ENCODE data around the gene CDK5RAP3. TPM values are rescaled to one million over a fixed set of nuclear protein-coding genes. Genes with fewer than 3 reads are reported as not detected.

CDK5RAP3 gene
- total RNA-seq, 1 experiment from 2014 or later, result 255 TPM

DNA sequence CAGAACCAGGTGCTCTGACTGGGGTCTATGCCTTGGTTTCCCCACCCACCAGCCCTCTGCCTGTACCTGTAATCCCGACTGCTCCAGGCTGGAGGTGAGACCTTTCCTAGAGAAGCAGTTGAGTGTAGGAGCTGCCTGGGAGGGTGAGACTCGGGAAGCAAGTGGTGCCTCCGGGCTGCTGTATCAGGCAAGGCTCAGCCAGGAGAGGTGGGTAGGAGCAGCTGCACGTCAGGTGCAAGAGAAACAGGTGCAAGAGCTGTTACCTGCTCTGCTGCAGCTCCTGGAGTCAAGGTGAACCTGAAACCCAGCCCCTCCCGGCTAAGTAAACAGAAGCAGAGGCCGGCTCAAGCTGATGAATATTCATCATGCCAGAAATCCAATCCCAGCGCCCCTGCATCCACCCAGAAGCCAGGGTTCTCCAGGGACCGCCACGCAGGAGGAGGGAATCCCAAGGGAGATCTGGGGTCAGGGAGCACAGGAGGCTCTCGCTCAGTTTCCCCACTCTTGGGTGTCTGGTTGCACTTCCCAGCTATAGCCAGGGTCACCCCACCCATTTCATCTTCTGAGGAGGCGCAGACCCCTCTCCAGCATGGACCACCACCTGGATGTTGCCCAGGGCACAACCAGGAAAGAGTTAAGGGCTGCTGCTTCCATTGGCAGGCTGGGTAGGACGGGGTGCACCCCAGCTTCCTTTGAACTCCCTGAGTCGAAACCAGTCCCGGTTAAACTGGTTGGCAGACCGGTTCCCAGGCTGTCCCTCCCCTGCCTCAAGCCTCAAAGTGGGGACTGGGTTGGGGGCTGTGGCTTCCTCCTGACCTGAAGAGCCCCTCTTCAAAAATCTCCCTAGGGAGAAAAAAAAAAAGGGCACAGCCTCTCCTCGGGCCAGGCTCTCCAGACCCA, 13.1 kb upstream of the CDK5RAP3 start, which contains the start of gene PRR15L:
TSS of gene PRR15L (minus strand) at position 293 of the 900 bp plus-strand sequence. CDS start 4,649 bp downstream, outside the sequence.
- H3K9me3 ChIP-seq (ENCODE audit: control insufficient read depth in 1 of 2, insufficient read depth in 1 of 2, low read depth in 1 of 2, low read length in 2 of 2), result no peaks in the 10 kb centered on the region
- peaks cover 41 to 60% of the 10 kb centered on the region in 2 experiments for H3K4me1 ChIP-seq (ENCODE audit: control insufficient read depth in 1 of 2, insufficient read depth in 2 of 2, low read length in 2 of 2)
- no peaks in the 10 kb centered on the region for H3K27me3 ChIP-seq (ENCODE audit: insufficient read depth, low read length)
- ChIA-PET CTCF (interaction anchor here (0.9 to 4.2 kb wide), 8 partner anchors 9 to 60 kb away, joined by 4 to 32 read pairs (median 10); partner anchors contain the start of gene CDK5RAP3), RAD21 (ENCODE audit: low non-redundant PET in 1 of 2, low total read pairs in 2 of 2, uncharacterized antibody in 2 of 2, unreplicated experiment in 2 of 2) (interaction anchor here in 1 of 2 experiments (0.9 kb wide), 1 partner anchor 11 kb away, joined by 3 read pairs; no protein-coding TSS in a partner anchor), POLR2A (interaction anchor here (0.6 to 3.1 kb wide), 4 partner anchors 11 to 307 kb away, joined by 3 to 15 read pairs (median 4); partner anchors contain the start of genes CDK5RAP3 and PNPO)
- BruUV-seq (replicated peaks), result no TSS peak
- no peaks in the 10 kb centered on the region for H3K36me3 ChIP-seq (ENCODE audit: control insufficient read depth in 1 of 2, insufficient read depth in 2 of 2, low read length in 2 of 2)
- ATAC-seq, result peak; percentile 44
- no peak within 1 kb of the TSS for H2AFZ ChIP-seq (ENCODE audit: low read depth, low read length, poor library complexity, severe bottlenecking)
- H3K9me2 ChIP-seq (ENCODE audit: insufficient read depth), result no peaks in the 10 kb centered on the region
- H4K20me1 ChIP-seq (ENCODE audit: insufficient read depth), result no peaks in the 10 kb centered on the region
- intact Hi-C loops (cut with micrococcal nuclease), result no loop called here
- DNase-seq (ENCODE audit: low read depth, low spot score), result no peak
- TF ChIP-seq JUND (IDR thresholded peaks at IDR 0.05) (no peak), CBX3 (IDR thresholded peaks at IDR 0.05; ENCODE audit: low read depth) (no peak), FOSL1 (IDR thresholded peaks at IDR 0.05; ENCODE audit: low read depth) (no peak), SP1 (IDR thresholded peaks at IDR 0.05; ENCODE audit: low read depth) (peak; percentile 58), TCF7L2 (IDR thresholded peaks at IDR 0.05; ENCODE audit: borderline replicate concordance, extremely low read depth, insufficient read depth, insufficient read length) (no peak), ZFX (IDR thresholded peaks at IDR 0.05) (no peak), SRF (IDR thresholded peaks at IDR 0.05; ENCODE audit: low read depth) (no peak)
- no peaks in the 10 kb centered on the region for H3K79me2 ChIP-seq (ENCODE audit: insufficient read depth, low read length)
- peak within 1 kb of the TSS; percentile 71 for H3K4me2 ChIP-seq (ENCODE audit: low read length)
- H3K4me3 ChIP-seq (replicated peaks in 1 of 2; ENCODE audit: low read depth in 1 of 2, low read length in 2 of 2), result peak within 1 kb of the TSS in 1 of 2 experiments; percentile 23; a peak in 1 of 4 replicates
- H3K9ac ChIP-seq (ENCODE audit: low read length), result peak within 1 kb of the TSS; percentile 34
- H3K27ac ChIP-seq (ENCODE audit: low read depth, low read length), result peak within 1 kb of the TSS; percentile 34; the same call in 1 of the 2 replicates

Data from HCT116 (cell line).